PC-9 (cell line): ENCODE measurements around the gene DUSP6.

Source experiments
- CTCF ChIP-seq: fragments of 200-600 bp; sonication (generic); conservative IDR thresholded peaks from 2 replicates; pipeline ENCODE4 v1.6.1; 2017; ENCODE audit warnings: mixed run types, antibody characterized with exemption, mild to moderate bottlenecking, moderate library complexity
- EZH2 ChIP-seq: fragments of 200-600 bp; sonication (generic); IDR thresholded peaks from 2 replicates; pipeline ENCODE4 v1.8.0; 2017; ENCODE audit warnings: antibody characterized with exemption, low read depth

- no peak for TF ChIP-seq CTCF
- no peak for TF ChIP-seq EZH2
Measured at GRCh38 chr12:89354612-89355067, 2.3 kb upstream of the DUSP6 start.
